GM06990 (cell line): ENCODE results near the gene CDK11B.

Source experiments
- DNase-seq: peaks from one replicate; pipeline ENCODE4 v3.0.0-alpha.2; 2011; ENCODE audit not compliant: insufficient read length; ENCODE audit errors: extremely low read depth
- H3K27me3 ChIP-seq: replicated peaks from 2 replicates; pipeline ENCODE4 v1.6.0; 2011; ENCODE audit warnings: low read length; ENCODE audit not compliant: control insufficient read depth, insufficient read depth
- H3K36me3 ChIP-seq: 2 replicates; pipeline ENCODE4 v1.5.1; 2011; ENCODE audit warnings: low read length; ENCODE audit not compliant: control insufficient read depth, insufficient read depth
- H3K4me3 ChIP-seq: replicated peaks from 2 replicates; pipeline ENCODE4 v1.5.1; 2011; ENCODE audit warnings: low read depth, mild to moderate bottlenecking, control low read depth, low read length
- TF ChIP-seq, protein P1 (sequence below): IDR thresholded peaks from 2 replicates; pipeline ENCODE4 v1.5.1; 2011; ENCODE audit warnings: low read length, control low read depth, mild to moderate bottlenecking, inconsistent platforms; ENCODE audit not compliant: insufficient read depth, poor library complexity, severe bottlenecking

CDK11B gene

GRCh38 chr1:1630191-1630964 lies 28.4 kb downstream of the CDK11B start:
- TF ChIP-seq, protein P1, sequence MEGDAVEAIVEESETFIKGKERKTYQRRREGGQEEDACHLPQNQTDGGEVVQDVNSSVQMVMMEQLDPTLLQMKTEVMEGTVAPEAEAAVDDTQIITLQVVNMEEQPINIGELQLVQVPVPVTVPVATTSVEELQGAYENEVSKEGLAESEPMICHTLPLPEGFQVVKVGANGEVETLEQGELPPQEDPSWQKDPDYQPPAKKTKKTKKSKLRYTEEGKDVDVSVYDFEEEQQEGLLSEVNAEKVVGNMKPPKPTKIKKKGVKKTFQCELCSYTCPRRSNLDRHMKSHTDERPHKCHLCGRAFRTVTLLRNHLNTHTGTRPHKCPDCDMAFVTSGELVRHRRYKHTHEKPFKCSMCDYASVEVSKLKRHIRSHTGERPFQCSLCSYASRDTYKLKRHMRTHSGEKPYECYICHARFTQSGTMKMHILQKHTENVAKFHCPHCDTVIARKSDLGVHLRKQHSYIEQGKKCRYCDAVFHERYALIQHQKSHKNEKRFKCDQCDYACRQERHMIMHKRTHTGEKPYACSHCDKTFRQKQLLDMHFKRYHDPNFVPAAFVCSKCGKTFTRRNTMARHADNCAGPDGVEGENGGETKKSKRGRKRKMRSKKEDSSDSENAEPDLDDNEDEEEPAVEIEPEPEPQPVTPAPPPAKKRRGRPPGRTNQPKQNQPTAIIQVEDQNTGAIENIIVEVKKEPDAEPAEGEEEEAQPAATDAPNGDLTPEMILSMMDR = no peak
- no peaks in the 10 kb centered on the region for H3K36me3 ChIP-seq
- no peaks in the 10 kb centered on the region; the same call in 1 of the 2 replicates for H3K27me3 ChIP-seq
- DNase-seq = peak; percentile 98
- H3K4me3 ChIP-seq = peak overlapping the region; percentile 25

DNA sequence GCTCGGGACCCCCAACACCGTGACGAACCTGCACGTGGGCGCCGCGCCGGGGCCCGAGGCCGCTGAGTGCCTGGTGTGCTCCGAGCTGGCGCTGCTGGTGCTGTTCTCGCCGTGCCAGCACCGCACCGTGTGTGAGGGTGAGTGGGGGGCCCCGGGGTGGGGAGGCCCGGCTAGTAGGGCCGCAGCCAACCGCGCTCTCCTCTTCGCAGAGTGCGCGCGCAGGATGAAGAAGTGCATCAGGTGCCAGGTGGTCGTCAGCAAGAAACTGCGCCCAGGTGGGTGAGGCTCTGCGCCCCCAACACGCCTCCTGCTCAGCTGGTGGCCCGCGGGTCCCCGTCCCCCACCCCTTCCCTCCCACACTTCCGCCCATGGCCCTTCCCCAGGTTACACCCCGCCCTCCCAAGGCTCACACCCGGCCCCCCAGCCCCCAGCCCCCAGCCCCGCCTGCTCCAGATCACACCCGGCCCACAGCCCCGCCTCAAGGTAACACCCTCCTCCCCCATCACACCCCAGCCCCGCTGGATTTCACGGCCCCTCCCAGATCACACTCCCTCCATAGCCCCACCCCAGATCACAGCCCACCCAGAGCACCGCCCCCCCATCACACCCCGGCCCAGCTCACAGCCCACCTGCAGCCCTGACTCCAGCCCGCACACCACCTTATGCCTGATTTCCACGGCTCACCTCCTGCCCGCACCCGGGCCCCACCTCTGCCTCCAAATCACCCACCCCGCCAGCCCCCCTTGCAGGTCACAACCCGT lies 29.2 kb downstream of the CDK11B start:
- DNase-seq = peak; percentile 42
- no peaks in the 10 kb centered on the region for H3K36me3 ChIP-seq
- TF ChIP-seq, protein P1 = no peak
- no peaks in the 10 kb centered on the region; the same call in 1 of the 2 replicates for H3K27me3 ChIP-seq
- H3K4me3 ChIP-seq = peak overlapping the region; percentile 25

GRCh38 chr1:1628754-1629429 lies 29.9 kb downstream of the CDK11B start:
- TF ChIP-seq, protein P1 = no peak
- no peaks in the 10 kb centered on the region for H3K36me3 ChIP-seq
- H3K27me3 ChIP-seq = no peaks in the 10 kb centered on the region; the same call in 1 of the 2 replicates
- DNase-seq = peak; percentile 40
- H3K4me3 ChIP-seq = peak overlapping the region; percentile 5

- peak; percentile 30 for DNase-seq
- H3K4me3 ChIP-seq = no peak overlapping the region
- TF ChIP-seq, protein P1 = no peak
- no peaks in the 10 kb centered on the region; the same call in 1 of the 2 replicates for H3K27me3 ChIP-seq
- no peaks in the 10 kb centered on the region for H3K36me3 ChIP-seq
Measured at GRCh38 chr1:1627829-1628753, 30.7 kb downstream of the CDK11B start.

- Histone ChIP-seq H3K36me3 (no peaks in the 10 kb centered on the region), H3K4me3 (no peak overlapping the region), H3K27me3 (no peaks in the 10 kb centered on the region; the same call in 1 of the 2 replicates)
- peak; percentile 18 for DNase-seq
- TF ChIP-seq, protein P1 = no peak
Measured at GRCh38 chr1:1627261-1627828, 31.5 kb downstream of the CDK11B start.
